Naive B cell (primary cell): ENCODE results near the gene IQCK. TPM values are rescaled to one million over a fixed set of nuclear protein-coding genes. Genes with fewer than 3 reads are reported as not detected.

Source experiments
- ATAC-seq, 2 donors: fragments of 150-1000 bp; cut with Tn5 transposase; 2 replicates each; pipeline ENCODE4 v1.10.0; 2021; ENCODE audit warnings: low read depth in 2 of 2, mild to moderate bottlenecking in 2 of 2, moderate library complexity in 2 of 2
- DNase-seq: peaks from one replicate; pipeline ENCODE4 v3.0.0; 2022
- H3K27ac Mint-ChIP-seq, 6 donors: one replicate each; pipeline ENCODE4 v1.8.0; 2020 to 2022; ENCODE audit warnings: mild to moderate bottlenecking in 6 of 6, mixed read lengths in 6 of 6, moderate library complexity in 5 of 6, inconsistent platforms in 2 of 6
- H3K27me3 Mint-ChIP-seq, 3 donors: one replicate each; pipeline ENCODE4 v1.8.0; 2021 to 2022; ENCODE audit warnings: mixed read lengths in 3 of 3, mild to moderate bottlenecking in 1 of 3
- H3K36me3 Mint-ChIP-seq, 2 donors: one replicate each; pipeline ENCODE4 v1.8.0; 2020 to 2022; ENCODE audit warnings: mixed read lengths in 2 of 2, inconsistent platforms in 1 of 2, mild to moderate bottlenecking in 1 of 2
- H3K4me1 Mint-ChIP-seq, 3 donors: one replicate each; pipeline ENCODE4 v1.8.0; 2020 to 2022; ENCODE audit warnings: mixed read lengths in 3 of 3, inconsistent platforms in 1 of 3, mild to moderate bottlenecking in 1 of 3, moderate library complexity in 1 of 3
- H3K4me3 Mint-ChIP-seq, 8 donors: one replicate each; pipeline ENCODE4 v1.8.0; 2020 to 2022; ENCODE audit warnings: mild to moderate bottlenecking in 8 of 8, mixed read lengths in 8 of 8, moderate library complexity in 8 of 8, inconsistent platforms in 2 of 8
- H3K9me3 Mint-ChIP-seq, 7 donors: one replicate each; pipeline ENCODE4 v1.8.0; 2020 to 2022; ENCODE audit warnings: mixed read lengths in 7 of 7, mild to moderate bottlenecking in 5 of 7, inconsistent platforms in 2 of 7, moderate library complexity in 1 of 7
- polyA plus RNA-seq, 6 donors: library from polyadenylated mRNA; unstranded; fragments of 300-500 nt; fragmentation: Illumina TruSeq; gene quantifications; one replicate each; pipeline ENCODE4 v1.2.3, GENCODE V29; 2021; ENCODE audit warnings: low read depth in 6 of 6

IQCK gene
- polyA plus RNA-seq, 6 donors from 2014 or later = 1.1 to 3.7 (median 1.9) TPM; not detected in 1

DNA sequence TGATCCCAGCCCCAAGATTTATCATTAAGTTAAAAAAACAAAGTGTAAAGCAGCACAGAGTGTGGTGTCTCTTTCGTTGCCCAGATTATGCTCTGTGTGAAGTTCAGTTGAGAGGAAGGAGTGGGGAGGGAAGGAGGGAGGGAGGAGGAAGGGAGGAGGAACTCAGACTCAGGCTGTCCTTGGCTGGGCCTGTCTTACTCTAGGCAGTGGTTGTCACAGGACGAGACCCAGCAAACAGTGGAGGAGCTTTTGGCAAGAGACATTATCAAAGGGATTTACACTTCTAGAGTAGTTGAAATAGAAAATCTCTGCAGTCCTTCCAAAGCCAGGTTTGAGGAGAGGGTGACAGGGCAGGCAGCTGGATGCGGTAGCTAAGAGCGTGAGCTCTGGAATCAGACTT lies 27.9 kb upstream of the IQCK start:
- Mint-ChIP-seq H3K4me3 (no peak overlapping the region), H3K27ac (no peak overlapping the region), H3K9me3 (peaks cover 0 to 7% (median 0%) of the 10 kb centered on the region in 7 donors), H3K4me1 (no peaks in the 10 kb centered on the region), H3K27me3 (no peaks in the 10 kb centered on the region), H3K36me3 (peaks cover 18 to 20% of the 10 kb centered on the region in 2 donors)
- ATAC-seq (no peak), DNase-seq (no peak)

- Mint-ChIP-seq H3K27me3 (no peaks in the 10 kb centered on the region), H3K4me3 (no peak overlapping the region)
- ATAC-seq = no peak
Observed at GRCh38 chr16:19691161-19691711, 26.8 kb upstream of the IQCK start.

GRCh38 chr16:19694989-19695388 lies 23.1 kb upstream of the IQCK start:
- Mint-ChIP-seq H3K27ac (no peak overlapping the region), H3K4me1 (peaks cover 0 to 4% (median 0%) of the 10 kb centered on the region in 3 donors)
- DNase-seq = no peak

More at GRCh38 chr16:19691161-19691711, 26.8 kb upstream of the IQCK start:
- Mint-ChIP-seq H3K36me3 (peaks cover 8 to 10% of the 10 kb centered on the region in 2 donors), H3K27ac (peak overlapping the region in 3 of 6 donors; percentile 32 to 94 (median 53)), H3K9me3 (no peaks in the 10 kb centered on the region), H3K4me1 (no peaks in the 10 kb centered on the region)
- DNase-seq = no peak

DNA sequence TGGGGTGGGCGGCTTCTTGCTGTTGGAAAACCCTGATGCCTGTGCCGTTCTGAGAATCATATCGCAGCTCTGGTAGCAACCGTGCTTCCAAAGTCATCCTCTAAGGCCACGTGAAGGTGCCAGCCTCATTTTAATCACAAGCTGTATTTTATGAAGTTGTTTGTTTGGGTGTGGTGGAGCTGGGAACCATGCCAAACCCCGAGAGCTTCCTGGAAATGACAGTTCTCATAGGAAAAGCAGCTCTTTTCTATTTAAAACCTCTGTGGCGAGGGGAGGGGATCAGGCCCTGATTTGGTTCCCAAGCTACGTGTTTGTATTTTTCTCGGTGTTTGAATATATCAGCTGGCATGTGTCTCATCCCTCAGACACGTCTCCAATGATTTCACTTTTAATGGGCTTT lies 21.7 kb upstream of the IQCK start:
- no peak overlapping the region for H3K4me3 Mint-ChIP-seq
- no peaks in the 10 kb centered on the region for H3K27me3 Mint-ChIP-seq
- ATAC-seq (no peak), DNase-seq (no peak)
- H3K27ac Mint-ChIP-seq = peak overlapping the region in 2 of 6 donors; percentile 19 to 83
- H3K9me3 Mint-ChIP-seq = no peaks in the 10 kb centered on the region
- H3K36me3 Mint-ChIP-seq = peaks cover 10 to 15% of the 10 kb centered on the region in 2 donors
- peaks cover 0 to 4% (median 0%) of the 10 kb centered on the region in 3 donors for H3K4me1 Mint-ChIP-seq

More at GRCh38 chr16:19694989-19695388, 23.1 kb upstream of the IQCK start:
- H3K9me3 Mint-ChIP-seq = no peaks in the 10 kb centered on the region
- ATAC-seq = no peak
- H3K36me3 Mint-ChIP-seq = peaks cover 9 to 10% of the 10 kb centered on the region in 2 donors
- H3K27me3 Mint-ChIP-seq = no peaks in the 10 kb centered on the region
- H3K4me3 Mint-ChIP-seq = no peak overlapping the region

DNA sequence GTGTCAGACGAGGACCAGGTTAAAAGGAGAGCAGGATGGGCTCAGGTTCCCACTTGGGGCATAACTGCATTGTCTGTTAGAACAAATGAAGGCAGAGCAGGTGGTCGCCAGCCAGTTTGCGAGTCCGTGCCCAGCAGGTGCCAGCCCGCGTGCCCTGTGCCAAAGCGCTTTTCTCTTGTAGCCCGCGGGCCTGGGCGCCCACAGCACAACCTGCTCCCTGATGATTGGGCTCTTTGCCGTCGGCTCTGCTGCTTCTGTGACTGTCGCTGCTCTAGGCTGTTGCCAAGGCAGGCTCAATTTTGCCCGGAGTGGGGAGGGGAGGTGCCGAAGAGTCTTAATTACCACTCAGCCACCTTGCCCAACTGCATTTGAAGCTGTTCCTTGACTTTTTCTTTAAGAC lies 21.1 kb upstream of the IQCK start:
- Mint-ChIP-seq H3K4me1 (peaks cover 0 to 4% (median 0%) of the 10 kb centered on the region in 3 donors), H3K9me3 (no peaks in the 10 kb centered on the region), H3K27me3 (no peaks in the 10 kb centered on the region), H3K4me3 (no peak overlapping the region), H3K27ac (peak overlapping the region in 1 of 6 donors; percentile 59), H3K36me3 (peaks cover 10 to 12% of the 10 kb centered on the region in 2 donors)
- ATAC-seq (no peak), DNase-seq (no peak)

- ATAC-seq = no peak
- no peak for DNase-seq
- no peak overlapping the region for H3K4me3 Mint-ChIP-seq
- H3K27me3 Mint-ChIP-seq = no peaks in the 10 kb centered on the region
- no peaks in the 10 kb centered on the region for H3K9me3 Mint-ChIP-seq
- peaks cover 0 to 4% (median 0%) of the 10 kb centered on the region in 3 donors for H3K4me1 Mint-ChIP-seq
- H3K36me3 Mint-ChIP-seq = peaks cover 10 to 12% of the 10 kb centered on the region in 2 donors
- H3K27ac Mint-ChIP-seq = peak overlapping the region in 2 of 6 donors; percentile 69 to 86
Observed at GRCh38 chr16:19697756-19698318, 20.2 kb upstream of the IQCK start.

DNA sequence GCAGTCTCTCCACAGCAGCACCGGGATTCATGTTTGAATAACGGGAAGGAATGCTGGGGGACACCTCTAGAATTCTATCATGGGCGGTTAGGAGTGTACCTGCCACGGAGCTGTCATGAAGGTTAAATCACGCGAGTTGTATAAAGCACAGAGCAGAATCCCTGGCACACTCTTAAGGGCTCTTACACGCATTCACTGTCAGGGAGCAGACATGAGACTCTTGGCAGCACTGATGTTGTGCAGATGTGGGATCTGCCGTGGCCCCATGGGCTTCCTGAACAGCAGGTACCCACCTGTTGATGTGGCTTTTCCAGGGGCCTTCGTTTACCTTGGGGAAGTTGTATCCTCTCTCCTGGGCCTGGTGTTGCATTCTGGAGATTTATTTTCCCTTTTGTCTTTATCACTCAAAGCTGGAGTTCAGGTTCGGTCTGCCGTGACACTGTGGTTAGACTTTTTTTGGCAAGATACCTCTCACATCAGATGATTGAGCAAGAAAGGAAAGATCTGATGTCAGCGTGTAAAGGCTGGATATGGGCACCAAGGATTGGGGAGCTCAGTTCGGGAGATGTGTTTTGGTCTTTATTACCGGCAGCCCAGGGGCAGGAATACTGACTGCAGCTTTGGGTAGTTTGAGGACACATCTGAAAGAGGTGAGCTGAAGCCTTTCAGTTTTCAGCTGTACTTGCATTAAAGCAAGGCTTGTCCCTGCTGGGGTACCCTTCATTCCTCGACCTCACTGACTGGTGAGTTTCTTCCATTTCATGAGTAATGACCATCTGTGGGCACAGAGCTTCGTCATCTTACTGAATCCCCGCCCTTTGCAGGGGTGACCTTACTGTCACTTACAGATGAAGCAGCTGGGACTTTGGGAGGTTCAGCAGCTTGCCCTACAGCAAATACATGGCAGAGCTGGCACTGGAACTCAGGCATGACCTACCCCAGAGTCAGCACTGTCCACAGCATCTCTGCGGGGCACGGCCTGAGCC lies 19.3 kb upstream of the IQCK start:
- H3K4me1 Mint-ChIP-seq = peaks cover 0 to 4% (median 0%) of the 10 kb centered on the region in 3 donors

DNA sequence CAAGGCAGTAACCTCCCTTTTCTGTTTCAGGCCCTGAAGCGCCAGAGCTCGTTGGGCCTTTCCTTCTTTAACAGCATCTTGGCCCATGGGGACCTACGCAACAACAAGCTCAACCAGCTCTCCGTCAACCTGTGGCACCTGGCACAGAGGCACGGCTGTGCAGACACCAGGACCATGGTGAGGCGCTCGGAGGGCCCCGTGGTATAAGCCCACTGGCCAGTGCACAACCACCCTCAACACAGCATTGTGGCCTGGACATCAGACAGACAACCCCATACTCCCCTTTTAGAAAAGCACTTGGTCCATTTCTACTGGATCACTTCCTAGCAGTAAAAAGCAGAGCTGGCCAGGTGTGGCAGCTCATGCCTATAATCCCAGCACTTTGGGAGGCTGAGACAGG lies 18.6 kb upstream of the IQCK start:
- no peaks in the 10 kb centered on the region for H3K9me3 Mint-ChIP-seq
- H3K4me1 Mint-ChIP-seq = peaks cover 0 to 4% (median 0%) of the 10 kb centered on the region in 3 donors
- no peak for ATAC-seq
- H3K36me3 Mint-ChIP-seq = peaks cover 10 to 22% of the 10 kb centered on the region in 2 donors
- H3K27ac Mint-ChIP-seq = peak overlapping the region in 1 of 6 donors; percentile 89
- DNase-seq = no peak
- no peak overlapping the region for H3K4me3 Mint-ChIP-seq
- no peaks in the 10 kb centered on the region for H3K27me3 Mint-ChIP-seq

More for the DNA sequence above, 19.3 kb upstream of the IQCK start:
- no peak for ATAC-seq
- Mint-ChIP-seq H3K9me3 (no peaks in the 10 kb centered on the region), H3K4me3 (no peak overlapping the region), H3K36me3 (peaks cover 10 to 19% of the 10 kb centered on the region in 2 donors), H3K27me3 (no peaks in the 10 kb centered on the region), H3K27ac (peak overlapping the region in 3 of 6 donors; percentile 41 to 86 (median 61))
- no peak for DNase-seq

DNA sequence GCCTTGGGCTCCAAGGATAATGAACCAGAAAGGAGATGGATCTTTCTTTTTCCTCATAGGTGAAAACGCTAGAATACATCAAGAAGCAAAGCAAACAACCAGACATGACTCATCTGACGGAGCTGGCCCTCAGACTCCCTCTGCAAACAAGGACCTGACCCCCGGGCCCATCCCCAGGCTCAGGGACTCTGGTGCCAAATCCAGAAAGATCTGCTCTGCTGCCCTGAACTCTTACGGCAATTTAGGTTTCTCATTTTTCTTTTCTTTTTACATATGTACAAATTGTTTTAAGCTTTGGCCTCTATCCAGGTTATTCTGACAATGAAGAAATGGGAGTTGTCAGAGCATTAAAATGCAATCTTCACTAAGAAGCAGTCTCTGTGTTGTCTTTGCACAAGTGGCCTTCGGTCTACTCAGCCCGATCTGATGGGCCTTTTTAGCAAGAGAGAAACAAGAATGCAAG lies 17.7 kb upstream of the IQCK start:
- H3K27ac Mint-ChIP-seq = peak overlapping the region in 2 of 6 donors; percentile 32 to 91
- DNase-seq (no peak), ATAC-seq (no peak)
- no peaks in the 10 kb centered on the region for H3K27me3 Mint-ChIP-seq
- no peaks in the 10 kb centered on the region for H3K9me3 Mint-ChIP-seq
- peaks cover 0 to 4% (median 0%) of the 10 kb centered on the region in 3 donors for H3K4me1 Mint-ChIP-seq
- peaks cover 15 to 29% of the 10 kb centered on the region in 2 donors for H3K36me3 Mint-ChIP-seq
- H3K4me3 Mint-ChIP-seq = no peak overlapping the region

GRCh38 chr16:19701091-19701490 lies 17.0 kb upstream of the IQCK start:
- DNase-seq (no peak), ATAC-seq (no peak)
- Mint-ChIP-seq H3K4me3 (no peak overlapping the region), H3K9me3 (no peaks in the 10 kb centered on the region), H3K4me1 (peaks cover 0 to 4% (median 0%) of the 10 kb centered on the region in 3 donors), H3K27ac (no peak overlapping the region), H3K36me3 (peaks cover 22 to 33% of the 10 kb centered on the region in 2 donors), H3K27me3 (no peaks in the 10 kb centered on the region)

DNA sequence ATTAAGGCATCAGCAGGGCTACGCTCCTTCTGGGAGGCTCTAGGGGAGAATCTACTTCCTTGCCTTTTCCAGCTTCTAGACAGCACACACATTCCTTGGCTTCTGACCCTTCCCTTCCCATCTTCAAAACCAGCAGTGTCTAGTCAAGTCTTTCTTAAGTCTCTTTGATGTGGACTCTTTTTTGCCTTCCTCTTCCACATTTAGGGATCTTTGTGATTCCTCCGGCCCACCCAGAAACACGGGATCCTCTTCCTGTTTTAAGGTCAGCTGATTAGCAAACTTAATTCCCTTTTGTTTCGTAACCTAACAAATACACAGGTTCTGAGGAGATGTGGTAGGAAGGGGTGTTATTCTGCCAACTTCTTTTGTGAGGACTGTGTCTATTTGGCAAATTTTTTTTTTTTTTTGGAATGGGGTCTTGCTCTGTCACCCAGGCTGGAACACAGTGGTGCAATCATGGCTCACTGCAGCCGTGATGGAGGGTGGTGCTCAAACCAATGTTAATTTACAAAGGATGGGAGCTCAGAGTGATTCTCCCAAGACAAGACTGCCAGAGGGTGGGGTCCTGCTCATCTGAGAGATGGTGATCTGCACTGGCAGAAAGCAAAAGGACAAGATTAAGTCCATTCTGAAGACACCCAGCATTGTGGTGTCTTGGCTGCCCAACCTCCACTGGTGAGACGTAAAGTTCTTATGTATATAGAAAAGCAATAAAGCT lies 14.7 kb upstream of the IQCK start:
- no peak overlapping the region for H3K4me3 Mint-ChIP-seq
- H3K27me3 Mint-ChIP-seq = no peaks in the 10 kb centered on the region
- H3K27ac Mint-ChIP-seq = peak overlapping the region in 3 of 6 donors; percentile 37 to 84 (median 51)
- peaks cover 19 to 36% of the 10 kb centered on the region in 2 donors for H3K36me3 Mint-ChIP-seq
- H3K9me3 Mint-ChIP-seq = no peaks in the 10 kb centered on the region
- DNase-seq (no peak), ATAC-seq (no peak)
- peaks cover 0 to 2% (median 0%) of the 10 kb centered on the region in 3 donors for H3K4me1 Mint-ChIP-seq

- H3K36me3 Mint-ChIP-seq = peaks cover 20 to 38% of the 10 kb centered on the region in 2 donors
- peaks cover 0 to 4% (median 4%) of the 10 kb centered on the region in 3 donors for H3K4me1 Mint-ChIP-seq
- H3K27ac Mint-ChIP-seq = no peak overlapping the region
- H3K9me3 Mint-ChIP-seq = no peaks in the 10 kb centered on the region
- H3K27me3 Mint-ChIP-seq = no peaks in the 10 kb centered on the region
- H3K4me3 Mint-ChIP-seq = no peak overlapping the region
- no peak for ATAC-seq
- no peak for DNase-seq
Observed at GRCh38 chr16:19704321-19705145, 13.5 kb upstream of the IQCK start.
